ENCODE measurements around the gene IL1RAPL1. TPM values are rescaled to one million over a fixed set of nuclear protein-coding genes. Genes with fewer than 3 reads are reported as not detected.

IL1RAPL1 gene
- total and polyA plus RNA-seq, 9 of the 15 experiments (the other 6 are each of a cell fraction or from before 2014, with no cell fraction given), result 0.04 to 0.07 (median 0.04) TPM; not detected in 6

GRCh38 chrX:29922607-29923006, 1335.4 kb downstream of the IL1RAPL1 start (continued):
- TF ChIP-seq, protein P1, sequence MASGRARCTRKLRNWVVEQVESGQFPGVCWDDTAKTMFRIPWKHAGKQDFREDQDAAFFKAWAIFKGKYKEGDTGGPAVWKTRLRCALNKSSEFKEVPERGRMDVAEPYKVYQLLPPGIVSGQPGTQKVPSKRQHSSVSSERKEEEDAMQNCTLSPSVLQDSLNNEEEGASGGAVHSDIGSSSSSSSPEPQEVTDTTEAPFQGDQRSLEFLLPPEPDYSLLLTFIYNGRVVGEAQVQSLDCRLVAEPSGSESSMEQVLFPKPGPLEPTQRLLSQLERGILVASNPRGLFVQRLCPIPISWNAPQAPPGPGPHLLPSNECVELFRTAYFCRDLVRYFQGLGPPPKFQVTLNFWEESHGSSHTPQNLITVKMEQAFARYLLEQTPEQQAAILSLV (tag; IDR thresholded peaks at IDR 0.05), result no peak
- no peak for TF ChIP-seq KDM4B (IDR thresholded peaks at IDR 0.05; ENCODE audit: borderline replicate concordance in 2 of 2, low read depth in 1 of 2)

- H3K9ac ChIP-seq (ENCODE audit: insufficient read depth in 1 of 2, low read depth in 2 of 2, low read length in 2 of 2), result no peak overlapping the region
- intact Hi-C loops (cut with micrococcal nuclease), result no loop called here
- no peak overlapping the region for H3K27ac ChIP-seq (ENCODE audit: extremely low read depth, low read depth, low read length)
- WGBS (ENCODE audit: insufficient coverage, low coverage, missing lambda C conversion rate), result 0% methylated on average over 1 of the region's 1 CpG
- DNase-seq (ENCODE audit: extremely low read depth in 1 of 4, low spot score in 3 of 4) (no peak), ATAC-seq (no peak), FAIRE-seq (no peak)
- H3K4me1 ChIP-seq (replicated peaks in 1 of 2; ENCODE audit: control insufficient read depth in 2 of 2, insufficient read depth in 2 of 2, low read length in 2 of 2), result no peaks in the 10 kb centered on the region
- no peak overlapping the region for H2AFZ ChIP-seq (ENCODE audit: low read depth, low read length)
- H3K9me3 ChIP-seq (replicated peaks; ENCODE audit: control insufficient read depth, insufficient read depth, low read depth, low read length), result no peaks in the 10 kb centered on the region
- H4K20me1 ChIP-seq (replicated peaks; ENCODE audit: control insufficient read depth, insufficient read depth, low read length), result no peaks in the 10 kb centered on the region
- ChIA-PET CTCF (ENCODE audit: low intra/inter-chr PET ratio) (no interaction called here), POLR2A (no interaction called here)
- no peaks in the 10 kb centered on the region for H3K9me1 ChIP-seq (ENCODE audit: control insufficient read depth, insufficient read depth, low read length)
- no peaks in the 10 kb centered on the region for H3K36me3 ChIP-seq (ENCODE audit: control insufficient read depth, insufficient read depth, low read length)
- no TSS peak for BruUV-seq (replicated peaks)
- no peak overlapping the region for H3K4me3 ChIP-seq
- H3K4me2 ChIP-seq (ENCODE audit: insufficient read depth, low read length), result no peak overlapping the region
- no peaks in the 10 kb centered on the region for H3K27me3 ChIP-seq (ENCODE audit: control insufficient read depth in 2 of 2, insufficient read depth in 2 of 2, low read length in 2 of 2)
- no peaks in the 10 kb centered on the region for H3K79me2 ChIP-seq (ENCODE audit: control insufficient read depth, insufficient read depth, low read length)
- TF ChIP-seq FOXJ2 (tag; IDR thresholded peaks at IDR 0.05) (no peak), SIX5 (IDR thresholded peaks at IDR 0.05; ENCODE audit: borderline replicate concordance in 1 of 2, insufficient read depth in 1 of 2, low read depth in 1 of 2, low read length in 2 of 2) (no peak), HSF4 (CRISPR knock-in tag; IDR thresholded peaks at IDR 0.05; ENCODE audit: borderline replicate concordance) (no peak), ZNF12 (CRISPR knock-in tag; IDR thresholded peaks at IDR 0.05) (no peak), GTF2B (IDR thresholded peaks at IDR 0.05; ENCODE audit: extremely low read depth, insufficient read length) (no peak), ZNF507 (tag; conservative IDR thresholded peaks at IDR 0.05) (no peak), PML (IDR thresholded peaks at IDR 0.05; ENCODE audit: low read length) (no peak)
- TF ChIP-seq, protein P2, sequence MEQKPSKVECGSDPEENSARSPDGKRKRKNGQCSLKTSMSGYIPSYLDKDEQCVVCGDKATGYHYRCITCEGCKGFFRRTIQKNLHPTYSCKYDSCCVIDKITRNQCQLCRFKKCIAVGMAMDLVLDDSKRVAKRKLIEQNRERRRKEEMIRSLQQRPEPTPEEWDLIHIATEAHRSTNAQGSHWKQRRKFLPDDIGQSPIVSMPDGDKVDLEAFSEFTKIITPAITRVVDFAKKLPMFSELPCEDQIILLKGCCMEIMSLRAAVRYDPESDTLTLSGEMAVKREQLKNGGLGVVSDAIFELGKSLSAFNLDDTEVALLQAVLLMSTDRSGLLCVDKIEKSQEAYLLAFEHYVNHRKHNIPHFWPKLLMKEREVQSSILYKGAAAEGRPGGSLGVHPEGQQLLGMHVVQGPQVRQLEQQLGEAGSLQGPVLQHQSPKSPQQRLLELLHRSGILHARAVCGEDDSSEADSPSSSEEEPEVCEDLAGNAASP (IDR thresholded peaks at IDR 0.05), result no peak
- TF ChIP-seq, protein P3, sequence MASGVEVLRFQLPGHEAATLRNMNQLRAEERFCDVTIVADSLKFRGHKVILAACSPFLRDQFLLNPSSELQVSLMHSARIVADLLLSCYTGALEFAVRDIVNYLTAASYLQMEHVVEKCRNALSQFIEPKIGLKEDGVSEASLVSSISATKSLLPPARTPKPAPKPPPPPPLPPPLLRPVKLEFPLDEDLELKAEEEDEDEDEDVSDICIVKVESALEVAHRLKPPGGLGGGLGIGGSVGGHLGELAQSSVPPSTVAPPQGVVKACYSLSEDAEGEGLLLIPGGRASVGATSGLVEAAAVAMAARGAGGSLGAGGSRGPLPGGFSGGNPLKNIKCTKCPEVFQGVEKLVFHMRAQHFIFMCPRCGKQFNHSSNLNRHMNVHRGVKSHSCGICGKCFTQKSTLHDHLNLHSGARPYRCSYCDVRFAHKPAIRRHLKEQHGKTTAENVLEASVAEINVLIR (CRISPR knock-in tag; IDR thresholded peaks at IDR 0.05), result no peak
- in situ Hi-C loops (cut with MboI), result no loop called here
These were observed 1338.8 kb downstream of the IL1RAPL1 start for GRCh38 chrX:29926056-29926455.

All from K562 (cell line).